GM18502 (cell line): Measurements from ENCODE around the gene KIAA1671.

Experiments
- ATAC-seq: cut with Tn5 transposase; IDR thresholded peaks from one replicate; pipeline ENCODE4 v1.9.1; 2021; ENCODE audit warnings: mild to moderate bottlenecking; ENCODE audit not compliant: unreplicated experiment, poor library complexity

The KIAA1671 gene

DNA sequence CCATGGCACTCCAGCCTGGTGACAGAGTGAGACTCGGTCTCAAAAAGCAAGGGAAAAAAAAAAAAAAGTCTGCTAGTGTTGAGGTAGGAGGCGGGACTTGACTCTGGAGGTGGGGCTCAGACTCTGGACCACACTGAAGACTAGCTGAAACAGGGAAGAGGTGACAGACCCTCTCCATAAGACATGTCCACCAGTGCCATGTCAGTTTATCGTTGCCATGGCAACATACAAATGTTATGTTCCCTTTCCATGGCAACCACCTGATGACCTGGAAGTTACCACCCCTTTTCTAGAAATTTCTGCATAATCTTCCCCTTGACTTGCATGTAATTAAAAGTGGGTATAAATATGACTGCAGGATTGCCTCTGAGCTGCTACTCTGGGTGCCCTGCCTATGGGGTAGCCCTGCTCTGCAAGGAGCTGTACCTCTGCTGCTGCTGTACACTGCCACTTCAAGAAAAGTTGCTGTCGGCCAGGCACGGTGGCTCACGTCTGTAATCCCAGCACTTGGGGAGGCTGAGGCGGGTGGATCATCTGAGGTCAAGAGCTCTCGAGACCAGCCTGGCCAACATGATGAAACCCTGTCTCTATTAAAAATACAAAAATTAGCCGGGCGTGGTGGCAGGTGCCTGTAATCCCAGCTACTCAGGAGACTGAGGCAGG, 55.1 kb downstream of the KIAA1671 start:
- ATAC-seq = no peak

DNA sequence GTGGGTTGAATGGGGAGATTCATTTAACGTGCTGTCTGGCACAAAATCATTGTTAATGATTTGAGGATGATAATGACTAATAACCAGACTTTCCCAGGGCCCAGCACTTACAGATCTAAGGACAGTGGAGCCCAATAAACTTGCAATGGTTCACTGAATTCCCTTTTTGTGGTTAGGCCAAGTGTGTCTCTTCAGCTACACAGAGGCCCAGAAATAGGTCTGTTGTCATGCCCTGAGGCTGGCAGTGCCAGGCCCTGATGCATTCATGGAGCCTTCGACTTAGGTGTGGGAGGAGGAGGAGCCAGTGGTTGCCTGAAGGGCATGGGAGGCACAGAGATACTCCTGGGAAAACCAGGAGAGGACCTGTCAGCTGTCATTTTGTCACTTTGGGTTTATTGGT, 56.1 kb downstream of the KIAA1671 start:
- ATAC-seq = no peak

- ATAC-seq = no peak
These were observed 60.2 kb downstream of the KIAA1671 start for GRCh38 chr22:25012741-25013143.

DNA sequence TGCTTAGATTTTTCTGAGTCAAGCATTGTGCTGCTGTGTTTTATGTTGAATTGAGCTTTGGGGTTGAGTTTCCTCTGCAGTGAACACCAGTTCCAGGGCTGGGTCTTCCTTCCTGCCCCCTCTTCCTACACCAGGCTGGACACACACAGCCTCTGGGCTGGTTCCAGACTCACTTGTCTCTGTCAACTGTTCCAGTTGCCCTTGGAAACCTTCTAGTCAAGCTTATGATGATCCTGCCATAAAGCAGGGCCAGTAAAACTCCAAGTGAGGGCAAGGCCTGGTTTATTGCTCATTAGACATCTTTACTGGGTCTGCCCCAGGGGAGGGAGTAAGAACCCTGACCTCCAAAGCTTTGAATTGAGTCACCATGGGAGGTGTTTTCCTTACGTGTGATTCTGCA, 61.1 kb downstream of the KIAA1671 start:
- ATAC-seq = no peak

DNA sequence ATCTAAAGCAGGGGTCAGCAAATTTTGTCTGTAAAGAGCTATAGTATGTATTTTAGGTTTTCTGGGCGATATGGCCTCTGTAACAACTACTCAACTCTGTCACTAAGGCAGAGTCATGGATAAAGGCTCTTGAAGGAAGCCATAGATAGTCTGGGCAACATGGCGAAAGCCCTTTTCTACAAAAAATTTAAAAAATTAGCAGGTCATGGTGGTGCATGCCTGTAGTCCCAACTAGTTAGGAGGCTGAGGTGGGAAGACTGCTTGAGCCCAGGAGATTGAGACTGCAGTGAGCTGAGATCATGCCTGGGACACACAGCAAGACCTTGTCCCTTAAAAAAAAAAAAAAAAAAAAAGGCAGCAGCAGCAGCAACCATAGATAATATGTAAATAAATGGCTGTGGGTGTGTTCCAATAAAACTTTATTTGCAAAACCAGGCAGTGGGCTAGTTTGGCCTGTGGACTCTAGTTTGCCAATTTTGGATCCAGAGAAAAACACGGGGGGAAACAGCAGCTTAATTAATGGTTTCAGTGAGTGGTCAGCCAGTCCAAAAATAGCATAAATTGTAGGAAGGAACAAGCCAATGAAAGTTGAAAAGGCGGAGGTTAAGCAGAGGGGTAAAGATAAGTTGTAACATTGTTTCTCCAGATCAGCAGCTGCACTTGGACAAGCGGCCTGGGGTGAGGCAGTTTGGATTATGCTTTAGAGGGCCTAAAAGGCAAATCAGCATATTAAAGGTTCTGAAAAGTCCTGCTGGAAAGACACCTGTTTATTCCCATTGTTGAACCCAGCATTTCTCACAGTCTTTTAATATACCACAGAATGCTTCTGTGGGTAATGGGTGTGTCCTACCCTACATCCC, 62.6 kb downstream of the KIAA1671 start:
- no peak for ATAC-seq

GRCh38 chr22:25016311-25016710, 63.8 kb downstream of the KIAA1671 start:
- ATAC-seq = no peak

DNA sequence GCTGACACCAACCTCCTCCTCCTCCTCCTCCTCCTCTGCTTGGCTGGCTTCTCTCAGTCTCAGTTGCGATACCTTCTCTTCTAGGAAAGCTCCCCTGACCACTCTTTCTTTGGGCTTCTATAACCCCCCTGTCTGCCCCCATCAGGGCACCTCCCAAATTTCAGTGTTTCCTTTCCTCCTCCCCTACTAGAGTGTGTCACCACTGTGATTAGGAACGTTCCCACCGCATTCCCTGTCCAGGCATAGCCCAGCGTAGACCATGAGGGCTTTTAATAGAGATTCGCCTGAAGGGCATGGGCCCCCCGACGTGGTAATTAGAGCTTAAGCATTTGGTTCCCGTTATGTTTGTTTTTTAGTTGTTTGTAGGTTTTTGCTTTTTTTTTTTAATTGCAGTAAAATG, 65.5 kb downstream of the KIAA1671 start:
- ATAC-seq = no peak

- no peak for ATAC-seq
These were observed 67.1 kb downstream of the KIAA1671 start for GRCh38 chr22:25019427-25020184.

- no peak for ATAC-seq
These were observed 68.9 kb downstream of the KIAA1671 start for GRCh38 chr22:25021409-25021808.

GRCh38 chr22:25021976-25022711, 69.6 kb downstream of the KIAA1671 start:
- ATAC-seq = no peak

GRCh38 chr22:25023879-25024278, 71.4 kb downstream of the KIAA1671 start:
- ATAC-seq = no peak

GRCh38 chr22:25024895-25025294, 72.4 kb downstream of the KIAA1671 start:
- ATAC-seq = no peak

DNA sequence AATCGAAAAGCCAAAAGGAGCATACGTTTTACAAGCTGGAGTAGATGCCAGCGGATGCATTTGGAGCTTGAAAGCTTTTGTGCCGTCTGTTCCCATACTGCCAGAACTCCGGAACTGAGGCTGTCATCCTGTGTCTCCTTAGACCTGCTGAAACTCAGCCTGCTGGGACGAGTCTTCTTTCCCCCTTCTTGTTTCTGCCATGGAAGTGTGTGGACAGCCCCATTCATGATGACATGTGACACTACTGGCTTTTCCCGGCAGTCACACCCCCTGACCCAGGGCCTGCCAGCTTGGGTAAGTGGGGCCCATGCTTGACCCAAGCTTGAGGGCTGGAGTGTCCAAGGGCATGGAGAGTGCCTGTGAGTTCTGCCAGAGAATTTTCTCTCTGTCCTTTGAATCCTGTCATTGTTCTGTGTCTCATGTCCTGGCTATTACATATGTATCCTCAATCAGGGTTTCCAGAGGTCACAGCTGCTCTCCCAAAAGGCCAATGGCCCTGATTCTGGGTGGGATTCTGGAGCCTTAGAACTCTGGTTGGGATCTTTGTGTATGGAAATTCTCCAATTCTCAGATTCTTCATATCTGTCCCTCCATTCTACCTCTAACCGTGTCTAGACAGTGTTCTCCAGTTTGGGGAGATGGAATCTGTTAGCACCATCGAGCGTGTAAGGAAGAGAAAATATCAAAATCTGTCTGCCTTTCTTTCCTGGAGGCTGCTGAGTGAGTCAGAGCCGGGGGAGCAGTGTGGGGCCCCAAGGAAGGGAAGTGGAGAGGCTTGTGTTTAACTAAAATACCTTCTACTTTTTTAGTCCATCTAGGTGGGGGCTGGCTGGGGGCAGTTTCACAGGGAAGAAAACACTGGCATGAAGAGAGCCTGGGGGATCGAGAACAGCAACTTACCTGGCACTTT, 73.2 kb downstream of the KIAA1671 start:
- no peak for ATAC-seq

- no peak for ATAC-seq
These were observed 74.8 kb downstream of the KIAA1671 start for GRCh38 chr22:25027043-25027906.

GRCh38 chr22:25027959-25028840, 75.7 kb downstream of the KIAA1671 start:
- ATAC-seq = no peak

- no peak for ATAC-seq
These were observed 76.3 kb downstream of the KIAA1671 start for GRCh38 chr22:25028841-25029141.

GRCh38 chr22:25029181-25029580, 76.7 kb downstream of the KIAA1671 start:
- no peak for ATAC-seq

DNA sequence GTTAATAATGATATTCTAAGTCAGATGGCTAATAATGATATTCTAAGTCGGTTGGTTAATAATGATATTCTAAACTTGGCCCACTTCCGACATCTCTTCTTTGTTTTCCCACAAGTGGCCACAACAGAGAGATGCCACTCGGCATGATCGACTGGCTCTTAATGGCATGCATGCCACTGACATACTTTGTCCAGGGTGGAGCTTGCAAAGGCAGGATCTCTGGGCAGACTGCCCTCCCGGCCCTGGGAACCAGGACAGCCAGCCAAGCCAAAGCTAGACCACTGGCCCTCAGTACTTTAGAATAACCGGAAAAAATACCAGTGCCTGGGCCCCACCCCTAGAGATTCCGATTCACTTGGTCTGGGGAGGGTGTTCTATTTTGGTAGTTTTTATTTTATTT, 78.1 kb downstream of the KIAA1671 start:
- no peak for ATAC-seq
